ENCODE data around the gene RNASE11. TPM values are rescaled to one million over a fixed set of nuclear protein-coding genes. Genes with fewer than 3 reads are reported as not detected.
"Not testable (repeated sequence)": the region's sequence is repeated elsewhere in the genome, so short reads cannot be mapped to it uniquely, and the experiment has no call there.

Gene RNASE11
- total and polyA plus RNA-seq, 4 donors = not detected

GRCh38 chr14:20606902-20607242 lies 19.1 kb upstream of the RNASE11 start:
- Histone ChIP-seq H3K36me3 (ENCODE audit: control insufficient read depth, insufficient read depth, low read length) (no peaks in the 10 kb centered on the region), H3K4me3 (ENCODE audit: low read depth, low read length) (no peak overlapping the region)
- WGBS (ENCODE audit: insufficient coverage) = no CpG with 5 or more reads among the region's 2 CpGs

GRCh38 chr14:20606190-20606901 lies 18.5 kb upstream of the RNASE11 start:
- H3K9me3 ChIP-seq (ENCODE audit: control insufficient read depth, insufficient read depth, low read length) = no peaks in the 10 kb centered on the region
- H3K4me1 ChIP-seq (ENCODE audit: control insufficient read depth, insufficient read depth, low read length) = no peaks in the 10 kb centered on the region
- WGBS (ENCODE audit: insufficient coverage) = 35% methylated on average over 7 of the region's 8 CpGs
- no peaks in the 10 kb centered on the region for H3K27me3 ChIP-seq (ENCODE audit: control insufficient read depth, insufficient read depth, low read length)
- H3K36me3 ChIP-seq (ENCODE audit: control insufficient read depth, insufficient read depth, low read length) = no peaks in the 10 kb centered on the region
- DNase-seq (ENCODE audit: low read depth in 4 of 6, low spot score in 6 of 6) = peak in 1 of 6 donors; percentile 26
- no peak overlapping the region for H3K4me3 ChIP-seq (ENCODE audit: low read depth, low read length)
- H3K27ac ChIP-seq (ENCODE audit: low read depth, low read length) = no peak overlapping the region

More at GRCh38 chr14:20606902-20607242, 19.1 kb upstream of the RNASE11 start:
- Histone ChIP-seq H3K4me1 (ENCODE audit: control insufficient read depth, insufficient read depth, low read length) (no peaks in the 10 kb centered on the region), H3K27ac (ENCODE audit: low read depth, low read length) (no peak overlapping the region), H3K27me3 (ENCODE audit: control insufficient read depth, insufficient read depth, low read length) (no peaks in the 10 kb centered on the region), H3K9me3 (ENCODE audit: control insufficient read depth, insufficient read depth, low read length) (no peaks in the 10 kb centered on the region)
- no peak for DNase-seq (ENCODE audit: low read depth in 4 of 6, low spot score in 6 of 6)

- no peak overlapping the region for H3K4me3 ChIP-seq (ENCODE audit: low read depth, low read length)
- no peaks in the 10 kb centered on the region for H3K27me3 ChIP-seq (ENCODE audit: control insufficient read depth, insufficient read depth, low read length)
- H3K4me1 ChIP-seq (ENCODE audit: control insufficient read depth, insufficient read depth, low read length) = no peaks in the 10 kb centered on the region
- peak in 2 of 6 donors; percentile 50 to 56 for DNase-seq (ENCODE audit: low read depth in 4 of 6, low spot score in 6 of 6)
- WGBS (ENCODE audit: insufficient coverage) = 71% methylated on average over 12 of the region's 13 CpGs
- H3K36me3 ChIP-seq (ENCODE audit: control insufficient read depth, insufficient read depth, low read length) = no peaks in the 10 kb centered on the region
- H3K9me3 ChIP-seq (ENCODE audit: control insufficient read depth, insufficient read depth, low read length) = no peaks in the 10 kb centered on the region
- H3K27ac ChIP-seq (ENCODE audit: low read depth, low read length) = no peak overlapping the region
These were observed 16.3 kb upstream of the RNASE11 start for GRCh38 chr14:20603813-20604690.

- Histone ChIP-seq H3K4me1 (ENCODE audit: control insufficient read depth, insufficient read depth, low read length) (no peaks in the 10 kb centered on the region), H3K27me3 (ENCODE audit: control insufficient read depth, insufficient read depth, low read length) (no peaks in the 10 kb centered on the region), H3K36me3 (ENCODE audit: control insufficient read depth, insufficient read depth, low read length) (no peaks in the 10 kb centered on the region), H3K9me3 (ENCODE audit: control insufficient read depth, insufficient read depth, low read length) (no peaks in the 10 kb centered on the region), H3K27ac (ENCODE audit: low read depth, low read length) (no peak overlapping the region), H3K4me3 (ENCODE audit: low read depth, low read length) (no peak overlapping the region)
- 74% methylated on average over 6 of the region's 9 CpGs for WGBS (ENCODE audit: insufficient coverage)
- no peak for DNase-seq (ENCODE audit: low read depth in 4 of 6, low spot score in 6 of 6)
These were observed 14.8 kb upstream of the RNASE11 start for GRCh38 chr14:20602583-20602982.

- no peaks in the 10 kb centered on the region for H3K4me1 ChIP-seq (ENCODE audit: control insufficient read depth, insufficient read depth, low read length)
- H3K9me3 ChIP-seq (ENCODE audit: control insufficient read depth, insufficient read depth, low read length) = no peaks in the 10 kb centered on the region
- H3K27ac ChIP-seq (ENCODE audit: low read depth, low read length) = no peak overlapping the region
- H3K36me3 ChIP-seq (ENCODE audit: control insufficient read depth, insufficient read depth, low read length) = no peaks in the 10 kb centered on the region
- no peak for DNase-seq (ENCODE audit: low read depth in 4 of 6, low spot score in 6 of 6)
- no peaks in the 10 kb centered on the region for H3K27me3 ChIP-seq (ENCODE audit: control insufficient read depth, insufficient read depth, low read length)
- no peak overlapping the region for H3K4me3 ChIP-seq (ENCODE audit: low read depth, low read length)
- WGBS (ENCODE audit: insufficient coverage) = 86% methylated on average over 12 of the region's 12 CpGs
These were observed 13.7 kb upstream of the RNASE11 start for GRCh38 chr14:20601522-20601921.

GRCh38 chr14:20597108-20597507 lies 9.3 kb upstream of the RNASE11 start:
- WGBS (ENCODE audit: insufficient coverage) = 75% methylated on average over 1 of the region's 1 CpG
- H3K27ac ChIP-seq (ENCODE audit: low read depth, low read length) = no peak overlapping the region

GRCh38 chr14:20595726-20596125 lies 7.9 kb upstream of the RNASE11 start:
- H3K27ac ChIP-seq (ENCODE audit: low read depth, low read length); H3K27me3 ChIP-seq (ENCODE audit: control insufficient read depth, insufficient read depth, low read length); H3K4me1 ChIP-seq (ENCODE audit: control insufficient read depth, insufficient read depth, low read length); H3K36me3 ChIP-seq (ENCODE audit: control insufficient read depth, insufficient read depth, low read length); DNase-seq (ENCODE audit: low read depth in 4 of 6, low spot score in 6 of 6); H3K9me3 ChIP-seq (ENCODE audit: control insufficient read depth, insufficient read depth, low read length); H3K4me3 ChIP-seq (ENCODE audit: low read depth, low read length): not testable (repeated sequence)
- 80% methylated on average over 1 of the region's 3 CpGs for WGBS (ENCODE audit: insufficient coverage)

More at GRCh38 chr14:20597108-20597507, 9.3 kb upstream of the RNASE11 start:
- H3K27me3 ChIP-seq (ENCODE audit: control insufficient read depth, insufficient read depth, low read length) = no peaks in the 10 kb centered on the region
- no peak overlapping the region for H3K4me3 ChIP-seq (ENCODE audit: low read depth, low read length)
- DNase-seq (ENCODE audit: low read depth in 4 of 6, low spot score in 6 of 6) = no peak
- no peaks in the 10 kb centered on the region for H3K4me1 ChIP-seq (ENCODE audit: control insufficient read depth, insufficient read depth, low read length)
- H3K9me3 ChIP-seq (ENCODE audit: control insufficient read depth, insufficient read depth, low read length) = no peaks in the 10 kb centered on the region
- no peaks in the 10 kb centered on the region for H3K36me3 ChIP-seq (ENCODE audit: control insufficient read depth, insufficient read depth, low read length)

- WGBS (ENCODE audit: insufficient coverage) = no CpG with 5 or more reads among the region's 1 CpG
- no peak overlapping the region for H3K27ac ChIP-seq (ENCODE audit: low read depth, low read length)
- H3K27me3 ChIP-seq (ENCODE audit: control insufficient read depth, insufficient read depth, low read length) = peaks cover 2% of the 10 kb centered on the region
- DNase-seq (ENCODE audit: low read depth in 4 of 6, low spot score in 6 of 6) = no peak
- no peaks in the 10 kb centered on the region for H3K36me3 ChIP-seq (ENCODE audit: control insufficient read depth, insufficient read depth, low read length)
- H3K4me3 ChIP-seq (ENCODE audit: low read depth, low read length) = no peak overlapping the region
- H3K4me1 ChIP-seq (ENCODE audit: control insufficient read depth, insufficient read depth, low read length) = no peaks in the 10 kb centered on the region
- no peaks in the 10 kb centered on the region for H3K9me3 ChIP-seq (ENCODE audit: control insufficient read depth, insufficient read depth, low read length)
These were observed 4.8 kb upstream of the RNASE11 start for GRCh38 chr14:20592574-20592973.

GRCh38 chr14:20591235-20591634 lies 3.4 kb upstream of the RNASE11 start, which contains the start of gene RNASE12:
RNASE12 (minus strand) TSS chr14:20591376; CDS start chr14:20590723, 653 bp downstream.
- Histone ChIP-seq H3K27me3 (ENCODE audit: control insufficient read depth, insufficient read depth, low read length) (peaks cover 2% of the 10 kb centered on the region), H3K4me1 (ENCODE audit: control insufficient read depth, insufficient read depth, low read length) (no peaks in the 10 kb centered on the region), H3K9me3 (ENCODE audit: control insufficient read depth, insufficient read depth, low read length) (no peaks in the 10 kb centered on the region), H3K27ac (ENCODE audit: low read depth, low read length) (no peak within 1 kb of the TSS), H3K4me3 (ENCODE audit: low read depth, low read length) (no peak within 1 kb of the TSS), H3K36me3 (ENCODE audit: control insufficient read depth, insufficient read depth, low read length) (no peaks in the 10 kb centered on the region)
- 87% methylated on average over 2 of the region's 4 CpGs for WGBS (ENCODE audit: insufficient coverage)
- DNase-seq (ENCODE audit: low read depth in 4 of 6, low spot score in 6 of 6) = no peak
